HepG2 (cell line): ENCODE data around the gene SYNGAP1. TPM values are rescaled to one million over a fixed set of nuclear protein-coding genes. Genes with fewer than 3 reads are reported as not detected.

Source experiments
- AGO2 ChIP-seq: fragments of 200-400 bp; formaldehyde crosslinking; optimal IDR thresholded peaks from 2 replicates; pipeline ENCODE3; 2017; ENCODE audit warnings: mild to moderate bottlenecking, low read depth, low read length, moderate library complexity
- BHLHE40 ChIP-seq: IDR thresholded peaks from 2 replicates; pipeline ENCODE4 v1.6.1; 2011; ENCODE audit warnings: low read length, improper control_type of control experiment
- BORCS8-MEF2B ChIP-seq: sonication (generic); formaldehyde crosslinking; IDR thresholded peaks from 2 replicates; pipeline ENCODE4 v1.8.0; 2022; ENCODE audit warnings: mild to moderate bottlenecking, missing genetic modification reagents
- DNMT1 ChIP-seq: sonication (generic); formaldehyde crosslinking; IDR thresholded peaks from 2 replicates; pipeline ENCODE4 v1.5.1; 2020; ENCODE audit warnings: mild to moderate bottlenecking, missing genetic modification reagents
- ELF3 ChIP-seq: IDR thresholded peaks from 2 replicates; pipeline ENCODE4 v1.6.1; 2016; ENCODE audit warnings: missing genetic modification reagents, missing compliant biosample characterization
- FOXC1 ChIP-seq: sonication (generic); formaldehyde crosslinking; IDR thresholded peaks from 2 replicates; pipeline ENCODE4 v1.8.0; 2022; ENCODE audit warnings: mild to moderate bottlenecking, missing genetic modification reagents, borderline replicate concordance
- FOXP1 ChIP-seq, 2 experiments: fragments of 450-650 bp in 1 of 2; IDR thresholded peaks; 2 replicates each; pipeline ENCODE4 v1.6.1; 2017 to 2018; ENCODE audit warnings: antibody characterized with exemption in 1 of 2
- GLI4 ChIP-seq: sonication (generic); formaldehyde crosslinking; IDR thresholded peaks from 2 replicates; pipeline ENCODE4 v1.5.1; 2020; ENCODE audit warnings: missing genetic modification reagents, mild to moderate bottlenecking, moderate library complexity, borderline replicate concordance
- HMG20A ChIP-seq: IDR thresholded peaks from 2 replicates; pipeline ENCODE4 v1.6.1; 2016; ENCODE audit warnings: borderline replicate concordance
- NFIB ChIP-seq: sonication (generic); formaldehyde crosslinking; IDR thresholded peaks from 2 replicates; pipeline ENCODE4 v1.9.0; 2021; ENCODE audit warnings: missing genetic modification reagents, mild to moderate bottlenecking, borderline replicate concordance
- NR3C1 ChIP-seq: sonication (generic); formaldehyde crosslinking; IDR thresholded peaks from 2 replicates; pipeline ENCODE4 v1.4.0; 2020; ENCODE audit warnings: missing genetic modification reagents
- RAD21 ChIP-seq: fragments of 450-650 bp; formaldehyde crosslinking; IDR thresholded peaks from 2 replicates; pipeline ENCODE4 v1.5.0; 2020; ENCODE audit warnings: mild to moderate bottlenecking
- RBM22 ChIP-seq: fragments of 200-400 bp; formaldehyde crosslinking; optimal IDR thresholded peaks from 2 replicates; pipeline ENCODE3; 2017; ENCODE audit warnings: mild to moderate bottlenecking, low read length, moderate library complexity
- RELA ChIP-seq: sonication (generic); formaldehyde crosslinking; IDR thresholded peaks from 2 replicates; pipeline ENCODE4 v1.4.0; 2020; ENCODE audit warnings: missing genetic modification reagents
- RXRA ChIP-seq: sonication (generic); formaldehyde crosslinking; IDR thresholded peaks from 2 replicates; pipeline ENCODE4 v1.5.1; 2020; ENCODE audit warnings: missing genetic modification reagents
- SRSF4 ChIP-seq: fragments of 200-400 bp; formaldehyde crosslinking; IDR thresholded peaks from one replicate; pipeline ENCODE4 v1.6.1; 2018; ENCODE audit warnings: mild to moderate bottlenecking, low read depth, low read length, moderate library complexity; ENCODE audit not compliant: poor library complexity, severe bottlenecking
- STAG1 ChIP-seq: sonication (generic); formaldehyde crosslinking; IDR thresholded peaks from 2 replicates; pipeline ENCODE4 v1.4.0; 2020; ENCODE audit warnings: missing genetic modification reagents
- TCF7 ChIP-seq: sonication (generic); IDR thresholded peaks from 2 replicates; pipeline ENCODE4 v1.6.1; 2016; ENCODE audit warnings: antibody characterized with exemption, low read depth
- WIZ ChIP-seq: sonication (generic); formaldehyde crosslinking; IDR thresholded peaks from 2 replicates; pipeline ENCODE4 v1.5.1; 2020; ENCODE audit warnings: mild to moderate bottlenecking, missing genetic modification reagents
- ZMYM2 ChIP-seq: sonication (generic); formaldehyde crosslinking; IDR thresholded peaks from 2 replicates; pipeline ENCODE4 v1.8.0; 2022; ENCODE audit warnings: mild to moderate bottlenecking, missing genetic modification reagents
- ZNF282 ChIP-seq: fragments of 450-650 bp; IDR thresholded peaks from 2 replicates; pipeline ENCODE4 v1.6.1; 2018; ENCODE audit not compliant: partially characterized antibody
- ZNF33B ChIP-seq: sonication (generic); formaldehyde crosslinking; IDR thresholded peaks from 2 replicates; pipeline ENCODE4 v1.5.1; 2020; ENCODE audit warnings: mild to moderate bottlenecking, missing genetic modification reagents
- ZNF570 ChIP-seq: sonication (generic); formaldehyde crosslinking; IDR thresholded peaks from 2 replicates; pipeline ENCODE4 v1.4.0; 2020; ENCODE audit warnings: mild to moderate bottlenecking, missing genetic modification reagents, borderline replicate concordance
- ZNF766 ChIP-seq: sonication (generic); formaldehyde crosslinking; IDR thresholded peaks from 2 replicates; pipeline ENCODE4 v1.5.0; 2020; ENCODE audit warnings: missing genetic modification reagents, borderline replicate concordance
- ZNF768 ChIP-seq: sonication (generic); formaldehyde crosslinking; IDR thresholded peaks from 2 replicates; pipeline ENCODE4 v1.4.0; 2020; ENCODE audit warnings: missing genetic modification reagents
- ZNF776 ChIP-seq: sonication (generic); formaldehyde crosslinking; IDR thresholded peaks from 2 replicates; pipeline ENCODE4 v1.4.0; 2020; ENCODE audit warnings: mild to moderate bottlenecking, missing genetic modification reagents
- ZSCAN30 ChIP-seq: sonication (generic); formaldehyde crosslinking; IDR thresholded peaks from 2 replicates; pipeline ENCODE4 v1.5.0; 2020; ENCODE audit warnings: mild to moderate bottlenecking, missing genetic modification reagents
- polyA plus RNA-seq, 8 experiments: library from polyadenylated mRNA; depleted of rRNA in 3 of 8; stranded (reverse) in 7 of 8; unstranded in 1 of 8; fragments of >200 nt; fragmentation: Illumina TruSeq in 4 of 8; extraction: Trizol in 4 of 8; gene quantifications; 2 replicates each; pipeline versions ENCODE4 v1.2.1 to v1.2.3, GENCODE V29; 2011 to 2016; ENCODE audit warnings: low read depth in 4 of 8, missing spikeins in 1 of 8, mixed read lengths in 1 of 8; ENCODE audit not compliant: insufficient read depth in 1 of 8
- total RNA-seq, 5 experiments: library from RNA; depleted of rRNA; stranded (reverse); fragments of >200 nt; fragmentation: Illumina TruSeq; extraction: Trizol; gene quantifications; 2 replicates each; pipeline ENCODE4 v1.2.3, GENCODE V29; 2016; ENCODE audit warnings: low read depth in 1 of 5
- TF ChIP-seq, protein P1 (sequence below): sonication (generic); formaldehyde crosslinking; IDR thresholded peaks from 2 replicates; pipeline ENCODE4 v1.5.0; 2020; ENCODE audit warnings: missing genetic modification reagents, mild to moderate bottlenecking, borderline replicate concordance
- TF ChIP-seq, protein P2 (sequence below): IDR thresholded peaks from 2 replicates; pipeline ENCODE4 v1.6.1; 2018; ENCODE audit warnings: missing genetic modification reagents
- TF ChIP-seq, protein P3 (sequence below): sonication (generic); formaldehyde crosslinking; IDR thresholded peaks from 2 replicates; pipeline ENCODE4 v1.8.0; 2023; ENCODE audit warnings: mild to moderate bottlenecking, missing genetic modification reagents
- TF ChIP-seq, protein P4 (sequence below): sonication (generic); formaldehyde crosslinking; IDR thresholded peaks from 2 replicates; pipeline ENCODE4 v1.5.0; 2020; ENCODE audit warnings: missing genetic modification reagents

The SYNGAP1 gene
- total and polyA plus RNA-seq, 2 of the 13 experiments (the other 11 are each of a cell fraction or from before 2014, with no cell fraction given) = 0.75 to 1.1 TPM

DNA sequence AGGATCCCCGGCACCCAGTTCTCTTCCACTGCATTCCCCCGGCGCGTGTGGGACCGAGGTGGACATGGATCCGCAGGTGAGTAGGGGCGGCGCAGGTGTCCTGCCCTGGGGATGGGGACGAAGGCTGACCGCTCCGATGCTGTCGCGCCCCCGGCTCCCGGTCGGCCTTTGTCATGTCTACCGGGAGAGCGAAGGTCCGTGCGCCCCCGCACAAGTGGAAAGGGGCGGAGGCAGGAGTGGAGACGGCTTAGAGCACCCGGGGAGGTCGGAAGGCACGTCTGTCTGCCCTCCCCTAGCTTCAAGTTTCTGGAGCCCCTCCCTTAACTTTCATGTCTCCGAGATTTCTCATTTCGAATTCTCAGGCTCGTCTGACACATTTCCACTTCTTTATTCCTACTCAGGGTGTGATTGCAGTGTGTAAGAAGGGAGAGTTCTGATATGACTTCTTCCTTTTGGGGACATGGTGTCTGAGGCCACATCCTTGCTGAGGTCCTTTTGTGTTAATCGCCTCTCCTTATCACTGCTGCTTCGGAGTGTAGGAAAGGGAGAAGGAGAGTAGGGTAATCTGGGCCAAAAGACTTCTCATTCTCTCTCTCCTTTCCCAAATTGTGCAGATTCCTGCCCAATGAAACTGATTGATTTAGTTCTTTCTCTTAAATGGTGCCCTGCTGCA, 27.8 kb upstream of the SYNGAP1 start (continued):
- TF ChIP-seq ZSCAN30 (CRISPR knock-in tag) = no peak
- peak; percentile 63 for TF ChIP-seq AGO2
- no peak; the same call in 1 of the 2 replicates for TF ChIP-seq ZNF776
- TF ChIP-seq NFIB (CRISPR knock-in tag) = no peak
- TF ChIP-seq BORCS8-MEF2B (CRISPR knock-in tag) = 0 out of 2 replicates have a peak, but pooled peaks have one; percentile 22
- peak; percentile 18; the same call in 1 of the 2 replicates for TF ChIP-seq GLI4 (CRISPR knock-in tag)
- no peak for TF ChIP-seq SRSF4
- no peak for TF ChIP-seq NR3C1 (CRISPR knock-in tag)
- no peak for TF ChIP-seq ZNF33B (CRISPR knock-in tag)
- TF ChIP-seq, protein P1, sequence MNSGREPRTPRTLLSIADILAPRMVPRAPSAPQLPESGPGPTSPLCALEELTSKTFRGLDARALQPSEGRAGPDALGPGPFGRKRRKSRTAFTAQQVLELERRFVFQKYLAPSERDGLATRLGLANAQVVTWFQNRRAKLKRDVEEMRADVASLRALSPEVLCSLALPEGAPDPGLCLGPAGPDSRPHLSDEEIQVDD (CRISPR knock-in tag) = no peak
- TF ChIP-seq ZMYM2 (CRISPR knock-in tag) = no peak
- TF ChIP-seq WIZ (CRISPR knock-in tag) = no peak
- TF ChIP-seq STAG1 (CRISPR knock-in tag) = no peak
- no peak for TF ChIP-seq RELA (CRISPR knock-in tag)
- TF ChIP-seq ELF3 (CRISPR knock-in tag) = no peak
- no peak for TF ChIP-seq DNMT1 (CRISPR knock-in tag)
- peak; percentile 35; the same call in 1 of the 2 replicates for TF ChIP-seq RAD21 (CRISPR knock-in tag)
- TF ChIP-seq ZNF570 = no peak
- TF ChIP-seq, protein P2, sequence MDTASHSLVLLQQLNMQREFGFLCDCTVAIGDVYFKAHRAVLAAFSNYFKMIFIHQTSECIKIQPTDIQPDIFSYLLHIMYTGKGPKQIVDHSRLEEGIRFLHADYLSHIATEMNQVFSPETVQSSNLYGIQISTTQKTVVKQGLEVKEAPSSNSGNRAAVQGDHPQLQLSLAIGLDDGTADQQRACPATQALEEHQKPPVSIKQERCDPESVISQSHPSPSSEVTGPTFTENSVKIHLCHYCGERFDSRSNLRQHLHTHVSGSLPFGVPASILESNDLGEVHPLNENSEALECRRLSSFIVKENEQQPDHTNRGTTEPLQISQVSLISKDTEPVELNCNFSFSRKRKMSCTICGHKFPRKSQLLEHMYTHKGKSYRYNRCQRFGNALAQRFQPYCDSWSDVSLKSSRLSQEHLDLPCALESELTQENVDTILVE = no peak
- no peak for TF ChIP-seq RXRA
- no peak for TF ChIP-seq ZNF282
- TF ChIP-seq BHLHE40 = no peak
- TF ChIP-seq, protein P3, sequence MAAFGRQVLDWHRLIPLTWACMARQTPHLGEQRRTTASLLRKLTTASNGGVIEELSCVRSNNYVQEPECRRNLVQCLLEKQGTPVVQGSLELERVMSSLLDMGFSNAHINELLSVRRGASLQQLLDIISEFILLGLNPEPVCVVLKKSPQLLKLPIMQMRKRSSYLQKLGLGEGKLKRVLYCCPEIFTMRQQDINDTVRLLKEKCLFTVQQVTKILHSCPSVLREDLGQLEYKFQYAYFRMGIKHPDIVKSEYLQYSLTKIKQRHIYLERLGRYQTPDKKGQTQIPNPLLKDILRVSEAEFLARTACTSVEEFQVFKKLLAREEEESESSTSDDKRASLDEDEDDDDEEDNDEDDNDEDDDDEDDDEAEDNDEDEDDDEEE (CRISPR knock-in tag) = no peak
- TF ChIP-seq ZNF766 (CRISPR knock-in tag) = no peak
- TF ChIP-seq, protein P4, sequence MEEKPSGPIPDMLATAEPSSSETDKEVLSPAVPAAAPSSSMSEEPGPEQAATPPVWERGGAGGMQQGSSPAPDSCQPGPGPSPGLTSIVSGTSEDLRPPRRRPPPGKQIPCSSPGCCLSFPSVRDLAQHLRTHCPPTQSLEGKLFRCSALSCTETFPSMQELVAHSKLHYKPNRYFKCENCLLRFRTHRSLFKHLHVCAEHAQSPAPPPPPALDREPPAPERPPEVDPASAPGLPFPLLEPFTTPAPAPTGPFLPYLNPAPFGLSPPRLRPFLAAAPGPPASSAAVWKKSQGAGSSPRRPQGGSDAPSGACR = no peak
- no peak for TF ChIP-seq TCF7
- no peak for TF ChIP-seq FOXP1 (IDR thresholded peaks at IDR 0.05)
- no peak for TF ChIP-seq FOXP1 (CRISPR knock-in tag; IDR thresholded peaks at IDR 0.05)
- TF ChIP-seq FOXC1 (CRISPR knock-in tag) = no peak
- TF ChIP-seq HMG20A (CRISPR knock-in tag) = no peak
- TF ChIP-seq RBM22 = no peak
- peak; percentile 33; the same call in 1 of the 2 replicates for TF ChIP-seq ZNF768 (CRISPR knock-in tag)
